OCI-LY7 (cell line): ENCODE results near the gene LILRB5. TPM values are rescaled to one million over a fixed set of nuclear protein-coding genes. Genes with fewer than 3 reads are reported as not detected.

ENCODE experiments used
- BruUV-seq: library from RNA; stranded (reverse); fragments of 400-500 nt; replicated peaks from 2 replicates; lab custom pipeline; 2021; lab: Mats Ljungman, UMichigan
- CTCF ChIA-PET: fragments of 300-600 bp; sonication (Branson Sonifier 250); formaldehyde crosslinking; loops from one replicate; lab custom pipeline; 2022; ENCODE audit warnings: antibody characterized with exemption; ENCODE audit not compliant: unreplicated experiment; lab: Charles Lee
- POLR2A ChIA-PET: fragments of 300-600 bp; sonication (Branson Sonifier 250); formaldehyde crosslinking; loops from one replicate; lab custom pipeline; 2022; ENCODE audit warnings: antibody characterized with exemption; lab: Charles Lee
- DNase-seq: peaks from one replicate; pipeline ENCODE4 v3.0.0-alpha.2; 2015; ENCODE audit warnings: low spot score
- H2AFZ ChIP-seq: fragments of 200-600 bp; sonication (generic), shearing (Covaris generic); 2 replicates; pipeline ENCODE4 v1.6.1; 2014; ENCODE audit warnings: mild to moderate bottlenecking, antibody characterized with exemption, low read length, moderate library complexity
- H3K27ac ChIP-seq: fragments of 200-600 bp; sonication (generic); 2 replicates; pipeline ENCODE4 v1.5.1; 2014; ENCODE audit warnings: mixed run types, low read depth, mild to moderate bottlenecking, moderate library complexity, low read length, inconsistent platforms; ENCODE audit not compliant: poor library complexity, severe bottlenecking
- H3K36me3 ChIP-seq: fragments of 200-600 bp; sonication (generic); 2 replicates; pipeline ENCODE4 v1.6.1; 2014; ENCODE audit warnings: mild to moderate bottlenecking, antibody characterized with exemption, low read length, moderate library complexity, mixed read lengths; ENCODE audit not compliant: insufficient read depth
- H3K4me1 ChIP-seq: fragments of 200-600 bp; sonication (generic); 2 replicates; pipeline ENCODE4 v1.5.1; 2014; ENCODE audit warnings: mild to moderate bottlenecking, low read length; ENCODE audit not compliant: insufficient read depth, poor library complexity, severe bottlenecking
- H3K4me2 ChIP-seq: fragments of 200-600 bp; sonication (generic); 2 replicates; pipeline ENCODE4 v1.6.1; 2014; ENCODE audit warnings: mild to moderate bottlenecking, low read length
- H3K4me3 ChIP-seq: fragments of 200-600 bp; sonication (generic); 2 replicates; pipeline ENCODE4 v1.5.1; 2014; ENCODE audit warnings: mild to moderate bottlenecking, low read depth, low read length; ENCODE audit not compliant: poor library complexity, severe bottlenecking
- H3K79me2 ChIP-seq: fragments of 200-600 bp; sonication (generic); 2 replicates; pipeline ENCODE4 v1.6.1; 2016; ENCODE audit warnings: low read depth, mild to moderate bottlenecking, low read length, moderate library complexity, mixed read lengths; ENCODE audit not compliant: insufficient read depth
- H3K9me2 ChIP-seq: fragments of 200-600 bp; sonication (generic); 2 replicates; pipeline ENCODE4 v1.6.1; 2016; ENCODE audit warnings: mild to moderate bottlenecking, low read length, mixed read lengths; ENCODE audit not compliant: insufficient read depth
- H3K9me3 ChIP-seq: fragments of 200-600 bp; sonication (generic); 2 replicates; pipeline ENCODE4 v1.6.1; 2014; ENCODE audit warnings: mild to moderate bottlenecking, mixed run types, low read length, mixed read lengths
- H4K20me1 ChIP-seq: fragments of 200-600 bp; sonication (generic); 2 replicates; pipeline ENCODE4 v1.6.1; 2014; ENCODE audit warnings: mild to moderate bottlenecking, antibody characterized with exemption, low read length, moderate library complexity, mixed read lengths; ENCODE audit not compliant: insufficient read depth
- CTCF ChIP-seq: fragments of 200-600 bp; sonication (generic); conservative IDR thresholded peaks from 2 replicates; pipeline ENCODE4 v1.5.1; 2014; ENCODE audit warnings: mild to moderate bottlenecking, antibody characterized with exemption, low read length, moderate library complexity, mixed read lengths
- EZH2phosphoT487 ChIP-seq: fragments of 200-600 bp; sonication (generic); IDR thresholded peaks from 2 replicates; pipeline ENCODE4 v1.6.1; 2018; ENCODE audit warnings: low read depth, borderline replicate concordance, mild to moderate bottlenecking, mixed run types, antibody characterized with exemption, low read length, moderate library complexity, mixed read lengths
- intact Hi-C: fragments of 100-400 bp; cut with micrococcal nuclease; formaldehyde crosslinking; loops from one replicate; pipeline ENCODE4 v1.10.0; 2022; ENCODE audit not compliant: unreplicated experiment
- total RNA-seq, 2 experiments: library from RNA; depleted of rRNA in 1 of 2; stranded (reverse); fragments of >200 nt in 1 of 2; shearing (Covaris generic) in 1 of 2; gene quantifications; 2 replicates each; pipeline ENCODE4 v1.2.3, GENCODE V29; 2014 to 2022

Gene LILRB5
- total RNA-seq, 2 experiments from 2014 or later: not detected

- Histone ChIP-seq H3K79me2 (peaks cover 17% of the 10 kb centered on the region), H2AFZ (no peak overlapping the region), H3K4me1 (peaks cover 30% of the 10 kb centered on the region), H3K36me3 (peaks cover 73% of the 10 kb centered on the region), H3K4me2 (no peak overlapping the region), H3K9me2 (no peaks in the 10 kb centered on the region), H4K20me1 (peaks cover 21% of the 10 kb centered on the region), H3K27ac (no peak overlapping the region), H3K4me3 (no peak overlapping the region), H3K9me3 (no peaks in the 10 kb centered on the region)
- CTCF ChIA-PET: no interaction called here
- BruUV-seq: no TSS peak
- POLR2A ChIA-PET: no interaction called here
- DNase-seq: no peak
- intact Hi-C loops: no loop called here
- TF ChIP-seq CTCF: no peak
- no peak for TF ChIP-seq EZH2phosphoT487
Observed at GRCh38 chr19:54209811-54210494, 47.1 kb downstream of the LILRB5 start.

GRCh38 chr19:54209058-54209810 is 47.8 kb downstream of the LILRB5 start:
- CTCF ChIA-PET: no interaction called here
- H3K79me2 ChIP-seq: peaks cover 24% of the 10 kb centered on the region
- intact Hi-C loops: no loop called here

More at GRCh38 chr19:54209058-54209810, 47.8 kb downstream of the LILRB5 start:
- H3K27ac ChIP-seq: no peak overlapping the region
- H4K20me1 ChIP-seq: peaks cover 28% of the 10 kb centered on the region
- no peak overlapping the region for H3K4me2 ChIP-seq
- H3K9me2 ChIP-seq: no peaks in the 10 kb centered on the region
- H3K4me3 ChIP-seq: no peak overlapping the region
- POLR2A ChIA-PET: no interaction called here
- H3K4me1 ChIP-seq: peaks cover 37% of the 10 kb centered on the region
- no peak overlapping the region for H2AFZ ChIP-seq
- no TSS peak for BruUV-seq
- H3K9me3 ChIP-seq: no peaks in the 10 kb centered on the region
- peaks cover 78% of the 10 kb centered on the region for H3K36me3 ChIP-seq
- TF ChIP-seq EZH2phosphoT487 (no peak), CTCF (no peak)
- no peak for DNase-seq
